ENCODE measurements around the gene ATP5ME.
"Not testable (repeated sequence)": the region's sequence is repeated elsewhere in the genome, so short reads cannot be mapped to it uniquely, and the experiment has no call there.

ATP5ME gene

DNA sequence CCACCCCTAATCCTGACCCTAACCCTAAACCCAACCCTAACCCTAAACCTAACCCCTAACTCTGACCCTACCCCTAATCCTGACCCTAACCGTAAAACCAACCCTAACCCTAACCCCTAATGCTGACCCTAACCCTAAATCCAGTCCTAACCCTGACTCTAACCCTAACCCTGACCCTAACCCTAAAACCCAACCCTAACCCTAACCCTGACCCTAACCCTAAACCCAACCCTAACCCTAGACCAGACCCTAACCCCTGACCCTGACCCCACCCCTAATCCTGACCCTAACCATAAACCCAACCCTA, 30.8 kb upstream of the ATP5ME start:
- DNase-seq = no peak

DNA sequence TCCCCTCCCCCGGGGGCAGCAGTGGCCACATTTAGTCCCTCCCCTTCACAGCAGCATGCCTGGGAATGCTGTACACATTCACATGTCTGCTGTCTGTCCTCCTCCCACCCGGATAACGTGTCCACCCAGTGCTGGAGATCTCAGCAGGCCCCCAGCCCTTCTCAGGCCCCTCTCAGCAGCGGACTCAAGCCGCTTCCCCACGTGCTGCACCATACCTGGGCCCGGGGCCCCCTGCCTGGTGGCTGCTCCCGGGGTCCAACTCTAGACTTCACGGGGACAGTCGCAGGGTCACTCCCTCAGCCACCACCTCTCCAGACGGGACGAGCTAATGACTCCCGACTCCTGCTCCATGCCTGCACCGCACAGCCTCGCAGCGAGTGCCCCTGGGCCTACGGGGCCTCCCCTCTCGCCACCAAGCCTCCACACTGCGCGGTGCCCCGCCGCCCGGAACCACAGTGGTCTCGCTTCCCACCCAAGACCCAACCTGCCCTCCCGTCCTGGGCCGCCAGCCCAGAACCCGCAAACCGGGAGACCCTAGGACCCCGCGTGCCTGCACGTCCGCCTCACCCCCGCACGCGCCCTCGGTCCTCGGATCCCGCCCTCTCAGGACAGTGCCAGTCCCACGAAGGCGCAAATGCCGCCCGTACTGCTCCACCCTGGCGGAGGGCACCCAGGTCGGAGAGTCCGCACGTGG, 30.3 kb upstream of the ATP5ME start:
- DNase-seq = no peak

DNA sequence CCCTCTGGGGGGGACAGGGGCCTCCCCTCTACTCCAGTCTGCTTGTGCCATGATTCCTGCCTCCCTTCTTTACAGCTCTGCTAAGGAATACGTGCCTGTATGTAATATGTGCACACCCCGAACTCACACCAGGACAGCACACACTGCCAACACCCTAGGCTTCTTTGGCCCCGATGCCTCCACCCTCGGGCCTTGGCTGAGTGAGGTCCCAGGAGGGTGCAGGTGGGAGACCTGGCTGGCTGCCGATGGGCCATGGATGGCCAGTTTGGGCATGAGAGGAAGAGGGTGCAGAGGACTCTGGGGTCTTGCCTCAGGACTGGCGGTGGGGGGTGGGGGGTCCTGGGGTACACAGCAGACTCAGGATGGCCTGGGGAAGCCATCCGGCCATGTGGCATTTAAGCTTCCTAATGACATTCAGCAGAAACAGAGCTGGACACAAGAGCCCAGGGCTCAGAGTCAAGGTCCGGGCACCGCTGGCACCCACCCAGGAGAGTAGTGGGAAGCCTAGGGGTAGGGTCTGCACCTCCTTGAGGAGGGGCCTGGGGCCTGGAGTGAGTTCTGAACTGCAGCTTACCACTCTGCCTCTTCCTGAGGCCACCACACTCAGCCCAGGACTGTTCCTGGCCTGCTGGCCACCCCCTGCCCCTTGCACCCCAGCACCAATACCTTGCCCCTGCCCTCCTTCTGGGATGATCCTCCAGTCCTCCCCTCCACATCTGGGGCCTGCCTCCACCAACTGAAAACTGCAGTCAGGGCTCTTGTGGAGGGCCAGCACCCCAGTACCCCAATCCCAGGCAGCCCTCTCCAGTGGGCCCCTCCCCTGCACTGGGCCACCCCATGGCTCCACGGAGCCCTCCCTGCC, 29.5 kb upstream of the ATP5ME start:
- no peak for DNase-seq

DNA sequence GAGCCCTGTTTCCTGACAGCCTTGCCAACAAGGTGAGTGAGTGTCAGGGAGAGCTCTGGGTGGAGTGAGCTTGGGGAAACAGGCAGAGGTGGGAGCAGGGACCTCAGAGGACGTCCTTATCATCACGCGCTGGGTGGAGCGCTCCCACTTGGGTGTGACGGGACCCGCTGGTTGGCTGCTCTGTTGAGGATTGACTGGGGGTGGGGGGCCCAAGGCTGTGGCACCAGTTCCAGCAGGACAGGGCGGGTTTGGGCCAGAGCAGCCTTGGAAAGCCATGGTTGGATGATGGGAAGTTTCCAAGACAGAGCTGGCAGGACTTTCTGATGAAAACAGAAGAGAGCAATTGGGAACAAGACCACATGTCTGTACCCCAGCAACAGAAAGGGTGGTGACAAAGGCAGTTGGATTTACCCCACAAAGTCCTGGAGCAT, 28.6 kb upstream of the ATP5ME start:
- no peak for DNase-seq

DNA sequence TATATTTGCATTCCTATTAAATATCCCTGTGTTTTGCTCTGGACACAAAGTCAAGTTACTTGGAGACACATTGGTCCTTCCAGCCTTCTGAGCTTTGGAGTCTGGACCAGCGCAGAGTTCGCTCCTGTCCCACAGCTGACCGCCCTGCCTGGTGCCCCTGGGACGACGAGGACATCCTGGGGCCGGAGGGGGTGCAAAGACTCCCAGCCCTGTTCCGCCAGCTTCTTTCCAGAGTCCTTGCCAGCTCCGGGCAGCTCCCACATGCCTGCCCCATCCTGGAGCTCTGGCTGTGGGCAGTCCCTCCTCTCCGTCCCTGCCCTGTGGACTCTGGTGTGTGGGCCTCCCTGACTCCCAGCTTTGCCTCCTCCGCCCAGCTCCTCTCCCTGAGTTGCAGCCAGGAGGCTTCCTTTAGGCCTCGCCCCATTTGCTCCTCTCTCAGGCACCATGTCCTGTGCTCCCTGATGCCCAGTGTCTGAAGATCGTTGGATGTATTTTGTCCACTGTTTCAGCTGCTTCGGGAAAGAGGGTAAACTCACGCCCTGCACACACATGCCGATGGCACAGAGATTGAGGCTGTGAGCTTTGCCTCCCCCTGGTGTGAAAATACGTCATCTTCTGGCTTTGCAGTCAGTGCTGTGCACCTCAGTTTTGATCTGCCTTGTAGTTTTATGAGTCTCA, 26.6 kb upstream of the ATP5ME start:
- DNase-seq = no peak

DNA sequence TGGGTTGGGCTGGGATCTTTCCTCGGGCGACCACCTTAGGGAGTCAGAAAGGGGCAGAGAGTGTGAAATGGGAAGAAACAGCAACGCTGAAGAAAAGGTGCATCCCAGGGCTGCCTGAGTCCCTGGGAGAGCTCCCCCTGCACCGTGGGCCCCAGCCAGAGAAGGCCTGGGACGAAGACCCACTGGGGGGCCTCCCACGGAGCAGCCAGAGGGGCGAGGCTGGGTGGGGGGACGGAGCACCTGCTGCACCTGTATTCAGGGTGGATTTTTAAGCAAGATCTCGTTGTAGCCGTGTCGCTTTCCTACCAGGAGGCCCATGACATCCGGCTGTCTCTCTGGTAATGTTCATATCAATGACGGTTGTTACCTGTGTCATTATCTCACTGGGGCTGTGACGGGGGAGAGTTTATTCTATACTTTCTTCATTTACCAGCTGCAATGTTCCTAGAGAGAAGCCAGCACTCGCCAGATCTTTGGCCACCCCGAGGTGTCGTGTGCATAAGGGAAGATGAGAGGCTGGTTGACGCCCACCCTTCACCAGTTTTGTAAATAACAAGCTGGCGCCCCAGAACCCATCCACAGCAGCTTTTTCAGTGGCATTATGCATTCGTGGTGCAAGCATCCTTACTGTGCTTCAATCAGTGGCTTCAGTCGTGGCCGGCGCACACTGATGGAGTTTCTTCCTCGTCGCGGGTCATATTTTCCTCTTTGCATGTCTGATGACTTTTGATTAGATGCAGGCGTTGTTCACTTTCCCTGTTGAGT, 25.9 kb upstream of the ATP5ME start:
- no peak for DNase-seq

DNA sequence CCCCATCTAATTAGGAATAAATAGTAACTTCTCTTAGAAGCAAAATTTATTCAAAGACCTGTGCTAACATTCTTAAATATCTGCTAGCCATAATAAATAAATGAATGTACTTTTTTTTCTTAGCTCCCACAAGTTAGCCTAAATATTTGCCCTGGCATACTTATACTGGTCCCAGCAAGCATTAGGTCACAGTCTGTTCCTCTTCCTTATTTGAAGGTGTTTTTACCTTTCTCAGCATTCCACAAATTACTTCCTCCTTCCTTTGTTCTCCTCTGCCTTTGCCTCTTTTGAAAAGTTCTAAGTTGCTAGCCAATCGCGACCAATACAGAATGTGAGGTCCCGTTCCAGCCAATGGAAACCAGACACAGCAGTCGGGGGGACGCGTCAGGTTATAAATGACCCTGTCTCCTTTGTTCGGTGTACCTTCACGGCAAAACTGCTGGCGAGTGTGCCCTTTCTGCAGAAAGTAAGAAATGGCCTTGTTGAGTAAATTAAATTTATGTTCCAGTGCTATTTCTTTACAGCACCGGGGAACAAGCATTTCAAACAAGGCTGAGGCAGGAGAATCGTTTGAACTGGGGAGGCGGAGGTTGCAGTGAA, 20.4 kb upstream of the ATP5ME start:
- not testable (repeated sequence) for DNase-seq

DNA sequence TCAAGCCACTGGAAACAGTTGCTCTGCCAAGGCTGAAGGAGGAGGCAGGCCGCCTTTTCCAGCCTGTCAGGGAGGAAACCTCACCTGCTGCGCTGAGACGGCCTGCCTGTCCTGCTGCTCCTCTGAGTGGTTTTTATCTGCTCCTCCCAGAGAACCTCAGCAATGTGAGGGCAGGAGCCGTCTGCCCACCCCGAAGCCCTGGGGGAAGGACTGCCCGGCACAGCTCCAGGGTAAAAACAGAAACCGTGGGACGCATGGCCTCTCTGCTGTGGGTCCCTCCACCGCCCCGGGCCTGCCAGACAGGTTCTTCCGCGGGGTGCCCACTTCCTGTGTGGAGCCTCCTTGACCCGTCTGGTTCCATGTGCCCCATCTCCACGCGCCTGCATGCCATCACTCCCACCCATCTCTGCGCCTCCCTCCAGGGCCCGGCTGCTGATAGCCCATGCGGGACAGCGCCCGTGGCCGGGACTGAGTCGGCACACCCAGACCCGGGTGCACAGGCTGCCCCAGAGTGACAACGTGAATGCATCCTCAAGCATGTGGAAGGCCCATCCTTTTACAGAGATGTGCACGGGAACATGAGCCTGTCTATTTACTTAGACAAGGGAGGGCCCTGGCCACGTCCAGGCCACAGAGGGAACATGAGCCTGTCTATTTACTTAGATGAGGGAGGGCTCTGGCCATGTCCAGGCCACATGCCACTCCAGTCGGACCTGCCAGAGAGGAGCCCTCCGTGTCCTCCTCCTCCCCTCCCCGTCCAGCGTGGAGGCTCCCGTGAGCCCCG, 18.9 kb upstream of the ATP5ME start:
- DNase-seq = no peak

DNA sequence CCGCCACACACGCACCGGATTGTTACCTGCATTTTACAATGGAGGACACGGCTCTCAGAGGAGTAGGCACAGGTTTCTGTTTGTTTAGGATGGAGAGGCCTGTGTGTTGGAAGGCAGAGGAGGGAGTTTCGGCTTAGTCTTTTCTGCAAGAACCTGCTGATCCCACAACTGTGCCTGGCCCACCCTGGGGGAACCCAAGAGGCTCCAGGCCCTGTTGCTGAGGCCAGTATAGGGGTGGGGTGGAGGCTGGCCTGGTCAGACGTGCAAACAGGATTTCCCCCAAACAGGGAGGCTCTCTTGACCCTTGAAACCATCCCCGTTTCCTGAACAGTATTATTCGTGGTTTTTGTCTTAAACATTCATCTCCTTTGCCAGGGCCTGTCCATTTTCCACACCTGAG, 15.6 kb upstream of the ATP5ME start:
- no peak for DNase-seq

DNA sequence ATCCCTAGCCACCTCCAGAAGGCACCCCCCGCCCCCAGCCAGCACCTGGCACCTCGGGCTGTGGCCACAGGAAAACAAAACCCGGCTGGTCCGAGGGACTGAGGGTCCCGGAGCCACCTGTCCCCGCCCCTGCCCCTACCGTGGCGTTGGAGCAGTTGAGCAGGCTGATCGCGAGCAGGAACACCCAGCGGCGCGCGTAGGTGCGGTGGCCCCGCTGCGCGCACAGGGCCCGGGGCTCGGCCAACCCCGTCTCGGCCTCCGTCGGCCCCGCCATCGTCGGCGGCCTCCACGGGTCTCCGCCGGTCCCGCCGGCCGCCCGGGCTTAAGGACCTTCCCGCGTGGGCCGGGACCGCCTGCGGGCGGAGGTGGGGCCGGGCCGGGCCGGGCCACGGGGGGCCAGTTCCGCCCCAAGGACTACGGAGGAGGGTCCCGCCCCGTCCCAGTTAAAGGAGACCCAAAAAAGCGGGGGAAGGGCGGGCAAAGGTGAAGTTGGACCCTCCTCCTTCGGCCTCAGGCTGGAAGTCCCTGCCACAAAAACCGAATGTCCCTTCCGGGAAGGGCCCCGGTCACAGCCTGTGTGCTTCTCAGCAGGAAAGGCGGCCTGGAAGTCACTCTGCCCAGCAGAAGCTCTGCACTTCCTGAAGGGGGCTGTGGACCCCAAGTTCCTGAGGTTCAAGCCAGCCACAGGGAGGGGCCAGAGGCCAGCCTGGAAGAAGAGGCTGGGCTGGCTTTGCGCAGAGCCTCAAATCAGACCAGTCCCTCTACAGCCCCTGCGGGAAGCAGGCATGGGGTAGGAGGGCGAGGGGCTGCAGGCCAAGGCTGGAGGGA, 15.0 kb upstream of the ATP5ME start, which contains the start of gene SLC49A3:
Gene SLC49A3, minus strand, starts transcription at position 298 of the 828 bp plus-strand sequence. Its CDS starts 24 bp downstream, at position 274.
- DNase-seq = no peak

DNA sequence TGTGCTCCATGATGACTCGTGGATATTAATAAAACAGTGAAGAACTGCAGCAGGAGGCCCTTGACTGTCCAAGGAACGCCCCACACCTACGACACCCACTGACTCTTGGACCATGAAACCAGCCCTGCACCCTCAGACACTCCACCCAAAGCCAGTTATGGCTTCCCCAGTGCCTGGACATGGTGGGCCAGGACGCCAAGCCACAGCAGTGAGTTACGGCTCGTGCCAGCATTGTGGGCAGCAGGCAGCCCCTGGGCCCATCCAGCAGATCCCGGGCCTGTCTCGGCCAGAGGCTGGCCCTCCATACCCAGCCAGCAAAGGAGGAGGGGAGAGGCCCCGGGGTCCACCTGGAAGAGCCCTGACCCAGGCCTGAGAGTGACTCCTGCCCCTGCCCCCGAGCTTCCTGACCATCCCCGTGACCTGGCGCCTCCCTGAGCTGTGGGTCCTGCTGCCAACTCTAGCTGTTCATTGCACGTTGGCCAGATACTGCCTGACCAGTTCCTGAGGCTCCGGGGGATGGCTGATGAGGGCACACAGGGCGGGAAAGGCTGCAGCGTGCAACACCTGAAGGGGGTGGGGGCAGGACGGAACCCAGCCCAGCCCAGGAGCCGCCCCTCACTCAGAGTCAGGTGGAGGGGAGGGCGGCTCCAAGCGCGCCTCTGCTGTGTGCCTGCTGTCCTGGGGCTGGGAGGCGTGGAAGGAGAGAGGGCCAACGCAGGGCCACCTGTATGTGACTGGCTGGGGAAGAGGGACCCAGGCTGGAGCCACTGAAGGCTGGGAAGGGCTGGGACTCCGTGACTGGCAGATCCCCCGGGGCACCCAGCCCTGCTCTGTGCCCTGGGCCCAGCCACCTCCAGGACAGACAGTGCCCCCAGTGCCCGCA, 14.1 kb upstream of the ATP5ME start:
- DNase-seq = no peak

DNA sequence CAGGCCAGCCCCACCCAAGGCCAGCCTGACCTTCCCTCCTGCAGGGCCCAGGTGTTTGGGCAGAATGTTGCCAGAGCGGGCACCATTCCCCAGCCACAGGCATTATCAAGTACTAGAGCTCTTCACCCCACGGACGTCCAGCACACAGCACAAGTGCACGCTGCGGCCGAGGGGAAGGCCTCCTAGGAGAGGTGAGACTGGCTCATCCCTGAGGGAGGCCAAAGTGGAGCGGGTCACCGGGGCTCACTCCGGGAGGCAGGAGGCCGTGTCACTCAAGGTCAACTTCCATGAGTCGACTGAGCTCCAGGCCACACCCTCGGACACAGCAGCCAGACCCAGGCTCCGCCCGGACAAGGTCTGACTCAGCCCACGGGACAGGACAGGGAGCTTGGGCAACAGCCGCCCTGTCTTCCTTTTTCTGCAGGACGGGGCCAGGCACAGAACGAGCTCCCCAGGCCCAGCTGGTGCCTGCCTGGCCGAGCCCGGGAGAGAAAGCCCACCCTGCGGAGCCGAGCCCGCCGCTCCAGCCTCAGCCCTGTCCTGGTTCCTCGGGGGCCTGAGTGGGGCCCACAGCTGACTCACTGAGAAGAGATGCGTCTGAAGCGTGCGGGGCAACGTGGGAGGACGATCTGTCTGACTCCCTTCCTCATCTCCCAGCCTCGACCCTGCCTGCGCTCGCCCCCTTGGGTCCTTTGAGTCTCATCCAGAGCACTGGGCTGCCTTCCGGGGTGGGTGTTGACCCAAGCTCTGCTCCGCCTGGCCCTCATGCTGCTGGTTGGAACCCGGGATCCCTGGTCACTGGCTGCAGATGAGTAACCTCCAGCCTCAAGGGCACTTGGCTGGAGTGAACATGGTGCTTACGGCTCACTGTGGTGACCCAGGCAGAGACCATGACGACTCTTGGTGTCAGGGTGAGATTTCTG, 13.2 kb upstream of the ATP5ME start:
- peak; percentile 71 for DNase-seq

DNA sequence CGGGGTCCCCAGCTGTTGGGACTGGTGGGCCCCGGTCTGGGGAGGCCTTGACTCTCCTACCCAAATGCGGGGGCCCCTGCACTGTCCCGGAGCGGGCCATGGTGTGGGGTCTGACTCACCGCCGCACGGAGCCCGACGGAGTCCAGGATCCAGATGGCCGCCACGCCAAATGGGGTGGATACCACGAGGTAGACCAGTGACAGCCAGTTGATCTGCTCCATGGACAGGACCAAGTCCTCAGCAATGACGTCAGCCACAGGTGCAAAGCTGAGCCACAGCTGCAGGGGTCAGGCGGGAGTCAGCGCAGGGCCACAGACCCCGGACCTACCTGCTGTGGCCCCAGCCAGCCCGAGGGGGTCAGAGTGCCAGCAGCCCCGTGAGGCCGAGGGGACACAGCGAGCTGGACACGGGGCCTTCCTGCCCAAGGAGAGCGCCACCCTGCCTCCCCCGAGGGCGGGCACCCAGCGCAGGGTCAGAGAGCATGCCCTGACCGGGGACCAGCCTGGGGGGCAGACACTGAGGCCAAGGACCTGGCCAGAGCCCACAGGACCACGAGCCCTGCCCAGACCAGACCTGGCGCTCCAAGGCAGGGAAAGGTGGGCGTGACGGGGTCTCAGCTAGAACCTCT, 12.5 kb upstream of the ATP5ME start:
- no peak for DNase-seq

DNA sequence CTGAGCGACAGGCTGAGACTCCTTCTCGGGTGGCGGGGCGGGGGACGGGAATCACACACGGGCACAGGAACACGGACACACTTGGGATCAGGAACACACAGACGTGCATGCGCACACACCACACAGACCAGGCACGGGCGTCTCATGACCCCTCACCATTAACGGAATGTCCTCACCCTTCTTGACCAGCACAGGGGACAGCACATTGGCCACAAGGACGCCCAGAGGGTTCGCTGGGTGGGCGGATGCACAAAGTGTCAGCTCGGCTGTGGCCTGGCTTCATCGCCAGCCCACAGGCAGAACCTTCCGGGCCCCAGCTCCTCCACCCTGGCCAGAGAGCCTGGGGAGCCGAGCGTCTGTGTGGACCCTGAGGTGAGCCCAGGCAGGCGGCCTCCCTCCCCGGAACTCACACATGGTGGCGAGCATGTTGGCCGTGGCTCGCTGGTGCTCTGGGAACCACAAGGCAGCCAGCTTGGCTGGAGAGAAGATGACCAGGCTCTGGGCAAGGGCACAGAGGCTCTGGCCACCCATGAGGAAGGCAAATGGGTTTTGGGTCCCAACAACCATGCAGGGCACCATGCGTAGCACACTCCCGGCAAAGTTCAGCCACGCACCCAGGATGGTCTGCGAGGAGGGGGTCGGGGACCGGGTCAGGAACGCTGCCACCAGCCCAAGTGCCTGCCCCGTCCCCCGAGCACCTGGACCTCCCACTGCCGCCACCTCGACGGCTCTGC, 11.8 kb upstream of the ATP5ME start:
- DNase-seq = no peak

DNA sequence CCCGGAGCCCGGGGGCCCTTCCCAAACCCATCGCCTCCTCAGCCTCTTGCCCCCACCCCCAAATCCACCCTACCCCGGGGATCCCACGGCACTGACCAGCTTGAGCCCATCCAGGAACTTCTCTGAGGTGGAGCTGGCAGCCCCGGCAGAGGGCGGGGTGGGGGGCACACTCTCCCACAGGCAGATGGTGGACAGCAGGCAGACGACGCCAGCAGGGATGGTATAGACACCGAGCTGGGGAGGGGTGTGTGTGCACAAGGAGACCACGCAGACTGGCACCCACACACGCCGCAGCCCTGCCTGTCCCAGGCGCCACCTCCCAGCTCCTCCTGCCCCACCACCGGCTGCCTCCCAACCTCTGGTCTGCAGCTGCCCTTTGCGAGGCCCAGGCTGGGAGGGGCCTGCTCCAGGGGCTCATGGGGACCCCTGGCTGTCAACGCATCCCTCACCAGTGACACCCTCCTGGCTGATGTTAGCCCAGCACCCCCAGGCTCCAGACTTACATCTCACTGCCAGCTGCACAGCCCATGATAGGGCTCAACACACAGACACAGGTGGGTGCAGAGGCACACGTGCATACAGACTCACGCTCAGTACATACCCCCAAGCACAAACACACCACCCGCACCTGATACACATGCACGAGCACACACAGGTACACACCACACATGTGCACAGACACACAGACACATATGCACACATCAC, 10.7 kb upstream of the ATP5ME start:
- no peak for DNase-seq

DNA sequence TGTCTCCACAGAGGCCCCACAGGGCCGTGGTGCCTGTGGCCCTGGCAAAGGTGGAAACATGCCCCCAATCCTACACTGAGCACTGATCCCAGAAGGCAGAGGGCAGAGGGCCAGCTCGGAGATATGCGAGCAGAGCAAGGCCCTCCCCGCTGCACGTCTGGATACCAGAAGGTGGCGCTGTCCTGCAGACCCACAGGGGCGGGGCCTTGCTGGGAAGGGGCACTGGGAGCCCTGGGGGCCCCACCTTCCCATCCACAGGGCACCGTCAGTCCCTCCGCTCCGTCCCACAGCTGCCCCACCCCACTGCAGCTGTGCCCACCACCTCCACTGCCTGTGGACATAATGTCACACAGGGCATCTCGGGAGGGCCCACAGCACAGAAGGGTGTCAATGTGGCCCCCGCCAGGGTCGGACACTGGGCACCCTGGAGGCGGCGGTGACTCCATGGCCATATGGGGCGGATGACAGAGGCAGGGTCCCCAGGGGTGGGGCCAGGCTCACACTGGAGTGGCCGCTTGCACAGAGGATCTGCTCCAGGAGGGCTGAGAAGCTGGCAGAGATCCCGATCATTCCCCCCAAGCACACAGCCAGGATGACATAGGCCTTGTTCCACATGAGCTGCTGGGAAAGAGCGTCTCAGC, 10.0 kb upstream of the ATP5ME start:
- DNase-seq = no peak
